NK-92 treated with Interleukin-12 subunit alpha and Interleukin-12 subunit beta, amount 100 ng/mL, for 24 hours (cell line): ENCODE measurements around the gene PEX11A.

Source experiments
- DNase-seq: peaks from one replicate; lab custom pipeline; 2025; lab: John Stamatoyannopoulos, UW

The PEX11A gene

DNA sequence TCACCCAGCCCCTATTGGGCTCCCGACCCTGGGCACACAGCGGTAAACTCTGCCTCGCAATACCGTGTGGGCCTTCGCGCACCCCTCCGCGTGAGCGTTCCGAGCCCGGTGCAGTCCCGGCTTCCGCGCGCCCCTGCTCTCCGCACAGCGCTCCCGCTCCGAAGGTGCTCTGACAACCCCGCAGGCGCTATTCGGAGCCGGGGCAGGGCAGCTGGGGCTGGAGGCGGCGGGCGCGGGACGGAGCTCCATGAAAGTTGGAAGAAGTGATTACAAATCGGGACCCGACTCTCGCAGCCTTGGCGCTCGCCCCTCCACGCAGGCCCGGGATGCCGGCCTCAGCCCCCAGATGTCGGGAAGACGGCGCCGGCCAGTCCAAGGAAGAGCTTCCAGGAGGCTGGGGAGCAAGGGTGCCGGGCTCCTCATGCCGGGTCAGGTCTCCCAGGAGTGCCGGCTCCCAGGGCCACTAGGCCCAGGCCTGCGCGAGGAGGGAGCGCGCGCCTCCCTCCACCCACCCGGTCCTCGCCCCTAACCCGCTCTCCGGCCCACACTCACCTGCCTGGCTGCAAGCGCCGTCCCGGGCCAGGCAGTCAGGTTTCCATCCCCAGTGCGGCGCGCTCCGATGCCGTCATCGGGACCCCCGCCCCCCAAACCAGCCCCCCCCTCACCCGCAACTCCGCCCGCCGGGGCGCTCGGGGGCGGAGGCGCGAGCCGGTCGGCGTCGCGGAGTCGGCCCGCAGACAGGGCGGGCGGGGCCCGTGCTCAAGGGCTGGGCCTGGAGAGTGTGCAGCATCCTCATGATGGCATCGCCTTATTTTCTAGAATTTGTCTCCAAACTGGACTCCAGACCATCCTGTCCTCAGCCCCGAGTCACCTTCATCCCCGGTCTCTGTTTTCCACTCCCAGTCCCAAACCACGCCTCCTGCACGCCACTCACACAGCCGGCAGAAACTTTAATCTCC, 35.4 kb downstream of the PEX11A start, which contains the start of gene KIF7:
KIF7 (minus strand) TSS at position 621 of the 959 bp plus-strand sequence. CDS start 2,537 bp downstream, outside the sequence.
- DNase-seq, result no peak

DNA sequence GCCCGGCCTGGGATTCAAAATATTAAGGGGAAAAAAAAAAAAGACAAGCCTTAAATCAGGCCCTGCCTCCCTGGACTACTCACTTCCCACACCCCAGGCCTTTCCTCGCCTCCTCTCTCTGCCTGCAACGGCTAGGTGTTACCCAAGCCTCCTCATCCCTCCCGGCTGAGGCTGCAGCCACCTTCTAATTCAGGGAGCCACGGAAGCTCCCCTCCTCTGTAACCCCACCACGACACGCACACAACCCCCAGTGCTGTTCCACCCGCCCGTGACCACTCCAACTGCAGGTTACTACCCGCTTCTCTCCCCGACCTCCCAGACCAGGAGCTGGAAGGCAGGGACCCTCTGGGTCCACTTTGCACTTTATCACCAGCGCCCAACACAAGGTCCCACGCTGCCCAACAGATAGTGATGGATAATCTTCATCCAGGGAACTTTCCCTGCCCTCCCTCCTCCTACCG, 36.2 kb downstream of the PEX11A start:
- DNase-seq, result no peak

DNA sequence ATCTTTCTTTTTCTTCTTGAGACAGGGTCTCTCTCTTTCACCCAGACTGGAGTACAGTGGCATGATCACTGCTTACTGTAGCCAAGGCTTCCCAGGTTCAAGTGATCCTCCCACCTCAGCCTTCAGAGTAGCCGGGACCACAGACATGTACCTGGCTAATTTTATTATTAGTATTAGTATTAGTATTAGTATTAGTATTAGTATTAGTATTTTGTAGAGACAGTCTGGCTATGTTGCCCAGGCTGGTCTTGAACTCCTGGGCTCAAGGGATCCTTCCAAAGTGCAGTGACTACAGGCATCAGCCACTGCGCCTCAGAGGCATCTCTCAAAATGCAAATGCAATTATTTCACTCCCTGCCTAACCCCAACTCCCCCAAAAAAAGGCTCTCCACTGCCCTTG, 37.0 kb downstream of the PEX11A start:
- DNase-seq, result no peak

DNA sequence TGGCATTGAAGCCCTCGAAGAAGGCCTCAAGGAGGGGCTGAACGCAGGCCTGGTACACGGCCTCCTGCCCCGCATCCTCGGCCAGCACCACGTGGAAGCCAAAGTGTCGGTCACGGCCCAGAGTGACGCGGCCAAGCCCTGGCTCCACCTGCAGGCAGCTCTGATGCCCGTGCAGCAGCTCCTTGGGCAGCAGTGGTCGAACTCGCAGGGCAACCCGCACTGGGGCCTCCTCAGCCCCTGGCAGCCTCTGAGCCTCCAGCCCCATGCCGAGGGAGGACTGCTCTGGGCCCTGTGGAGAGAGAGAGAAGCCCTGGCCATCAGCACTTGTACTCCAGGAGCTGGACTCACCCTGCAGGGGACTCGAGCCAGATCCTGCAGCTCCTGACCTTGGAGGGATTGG, 37.9 kb downstream of the PEX11A start:
- no peak for DNase-seq

DNA sequence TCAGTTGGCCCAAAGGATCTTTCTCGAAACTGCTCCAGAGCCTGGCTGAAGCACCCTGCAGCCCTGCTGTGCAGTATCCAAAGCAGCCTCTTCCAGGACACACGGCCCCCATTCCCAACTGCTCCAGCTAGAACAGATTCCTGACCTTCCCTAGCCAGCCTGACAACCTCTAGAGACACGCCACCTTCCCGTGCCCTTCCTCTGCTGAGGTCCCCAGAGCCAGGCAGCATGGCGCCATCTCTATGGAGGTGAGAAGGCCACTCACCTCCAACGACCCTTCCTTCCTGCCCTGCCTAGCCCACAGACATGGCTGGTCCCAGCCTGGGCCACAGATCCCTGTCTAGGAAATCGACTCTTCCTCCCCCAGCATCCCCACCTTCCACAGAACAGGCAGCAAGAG, 38.4 kb downstream of the PEX11A start:
- no peak for DNase-seq

DNA sequence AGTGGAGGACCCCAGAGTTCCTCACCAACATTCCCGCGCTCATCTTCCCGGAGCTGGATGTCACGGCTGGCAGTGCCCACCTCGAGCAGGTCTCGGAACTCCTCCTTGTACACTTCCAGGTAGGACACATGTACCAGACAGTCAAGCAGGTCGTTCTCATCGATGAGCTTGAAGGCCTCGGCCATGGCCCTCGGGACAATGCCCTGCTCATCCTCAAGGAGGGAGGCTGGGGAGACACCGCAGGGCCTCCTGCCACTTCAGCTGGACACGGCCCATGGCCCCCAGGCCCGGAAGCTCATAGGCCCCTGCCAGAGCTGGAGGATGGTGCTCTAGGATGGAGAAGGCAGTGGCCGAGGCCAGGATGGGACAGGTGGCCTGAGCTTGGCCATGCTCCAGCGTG, 40.8 kb downstream of the PEX11A start:
- no peak for DNase-seq

DNA sequence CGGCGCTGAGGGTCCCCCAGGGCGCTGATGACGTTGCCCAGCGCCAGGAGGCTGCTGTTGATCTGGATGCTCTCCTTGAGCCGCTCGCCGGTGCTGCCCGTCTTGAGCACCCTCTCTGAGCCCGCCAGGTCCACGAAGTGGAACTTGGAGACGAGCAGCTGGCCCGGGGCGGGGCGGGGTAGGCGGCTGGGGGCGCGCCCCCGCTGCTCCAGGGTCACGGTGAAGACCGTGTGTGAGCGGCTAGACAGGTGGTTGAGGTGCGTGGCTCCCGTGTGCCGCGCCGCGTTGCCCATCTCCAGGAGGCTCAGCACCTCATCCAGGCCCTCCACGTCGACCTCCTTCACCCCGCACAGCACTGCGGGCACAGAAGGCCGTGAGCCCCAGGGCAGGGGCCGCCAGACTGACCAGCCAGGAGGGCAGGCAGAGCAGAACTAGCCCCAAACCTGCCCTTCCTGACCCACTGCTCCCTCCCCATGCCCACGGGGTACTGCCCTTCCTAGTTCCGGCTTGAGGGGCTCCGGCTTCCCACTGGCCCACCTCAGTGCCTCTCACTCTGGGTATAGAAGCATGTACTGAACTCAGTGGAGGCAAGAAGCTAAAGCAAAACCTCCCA, 41.4 kb downstream of the PEX11A start:
- DNase-seq, result no peak

DNA sequence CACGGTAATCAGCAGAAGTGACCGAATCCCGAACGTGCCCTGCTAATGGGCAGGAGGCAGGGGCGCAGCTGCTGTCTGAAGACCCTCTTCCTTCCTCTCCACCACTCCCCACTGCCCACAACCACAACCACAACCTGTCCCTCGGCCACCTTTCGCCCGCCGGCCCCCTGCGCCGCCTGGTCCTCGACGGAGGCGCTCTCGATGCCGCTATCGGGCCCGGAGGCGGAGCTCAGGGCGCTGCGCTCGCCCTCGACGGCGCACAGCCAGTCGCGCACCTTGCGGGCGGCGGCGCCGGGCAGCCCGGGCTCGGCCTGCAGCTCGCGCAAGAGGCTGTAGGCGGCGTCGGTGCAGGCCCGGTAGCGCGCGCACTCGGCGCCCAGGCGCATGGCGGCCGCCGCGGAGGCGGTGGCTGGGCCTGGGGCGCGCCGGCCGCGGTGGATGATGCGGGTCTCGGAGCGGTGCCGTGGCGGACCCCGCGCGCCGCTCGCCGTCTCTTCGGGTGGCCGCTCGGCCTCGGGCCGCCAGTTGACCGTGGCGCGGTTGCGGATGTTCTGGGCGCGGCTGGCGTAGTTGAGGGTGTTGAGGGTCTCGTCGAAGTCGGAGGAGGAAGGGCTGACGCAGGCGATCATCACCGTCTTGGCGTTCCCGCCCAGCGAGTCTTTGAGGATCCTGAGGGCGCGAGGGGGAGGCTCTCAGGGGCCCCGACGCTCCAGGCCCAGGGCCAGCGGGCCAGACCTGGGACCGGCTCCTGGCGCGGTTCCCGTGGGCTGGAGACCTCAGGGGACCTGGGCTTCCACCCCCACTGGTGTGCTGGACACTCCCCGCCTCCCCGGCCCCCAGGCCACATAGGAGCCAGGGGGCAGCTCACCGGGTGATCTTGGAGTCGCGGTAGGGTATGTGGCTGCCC, 42.2 kb downstream of the PEX11A start:
- no peak for DNase-seq

DNA sequence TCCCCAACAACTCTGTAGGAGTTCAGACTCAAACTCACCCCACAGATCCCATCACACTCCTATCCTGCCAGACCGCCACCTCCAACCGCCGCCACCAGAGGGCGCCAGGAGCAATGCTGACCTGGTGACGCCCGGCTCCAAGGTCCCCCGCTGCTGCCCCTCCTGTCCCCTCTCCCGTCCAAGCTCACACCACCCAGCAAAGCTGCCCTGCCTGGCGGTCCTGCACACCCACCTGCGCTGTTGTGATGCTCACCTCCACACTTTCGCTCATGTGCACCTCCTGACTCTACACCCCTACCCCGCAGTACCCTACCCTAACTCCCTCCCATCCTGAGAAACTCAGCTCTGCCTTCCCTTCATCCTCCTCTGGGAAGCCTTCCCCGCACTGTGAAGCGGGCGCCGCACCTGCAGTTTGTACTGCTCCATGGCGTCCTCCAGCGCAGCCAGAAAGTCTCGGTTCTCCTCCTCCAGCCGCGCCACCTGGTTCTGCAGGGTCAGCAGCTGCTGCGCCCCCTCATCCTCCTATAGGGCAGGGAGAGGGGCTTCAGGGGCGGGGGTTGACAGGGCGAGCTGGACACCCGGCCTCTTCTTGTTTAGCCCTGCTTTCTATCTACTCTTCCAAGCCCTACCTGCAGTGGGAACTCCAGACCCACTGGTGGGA, 43.2 kb downstream of the PEX11A start:
- DNase-seq, result peak; percentile 43

DNA sequence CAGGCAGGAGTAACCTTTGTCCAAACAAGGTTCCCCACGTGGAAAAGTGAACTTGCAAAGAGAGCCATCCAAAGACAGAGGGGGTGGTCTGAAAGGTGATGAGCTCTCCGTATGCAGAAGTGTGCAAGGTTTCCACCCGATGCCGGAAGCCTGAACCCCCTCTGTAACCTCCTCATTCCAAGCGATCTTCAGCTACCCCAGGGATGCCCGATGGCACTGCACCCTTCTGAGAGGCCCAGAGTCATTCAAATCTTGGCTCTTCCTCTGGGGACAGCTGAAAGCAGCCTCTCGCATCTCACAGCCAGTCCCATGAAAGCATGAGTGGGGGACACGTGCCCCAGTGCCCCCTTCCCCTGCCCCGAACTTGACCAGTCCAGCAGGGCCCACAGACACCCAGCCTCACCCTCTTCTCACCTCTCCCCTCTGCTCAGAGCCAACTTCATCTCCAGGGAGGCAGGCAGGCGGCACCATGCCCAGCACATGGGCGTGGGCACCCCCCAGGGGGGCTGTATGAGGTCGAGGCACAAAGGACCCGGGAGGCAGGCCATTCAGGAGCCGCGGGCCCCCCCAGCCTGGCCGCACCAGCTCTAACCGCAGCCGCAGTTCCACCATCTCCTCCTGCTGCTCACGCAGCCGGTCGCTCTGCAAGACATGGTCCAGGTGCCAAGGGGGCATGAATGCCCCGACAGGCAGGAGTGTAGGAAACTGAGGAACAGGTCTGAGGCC, 44.0 kb downstream of the PEX11A start:
- DNase-seq, result no peak

DNA sequence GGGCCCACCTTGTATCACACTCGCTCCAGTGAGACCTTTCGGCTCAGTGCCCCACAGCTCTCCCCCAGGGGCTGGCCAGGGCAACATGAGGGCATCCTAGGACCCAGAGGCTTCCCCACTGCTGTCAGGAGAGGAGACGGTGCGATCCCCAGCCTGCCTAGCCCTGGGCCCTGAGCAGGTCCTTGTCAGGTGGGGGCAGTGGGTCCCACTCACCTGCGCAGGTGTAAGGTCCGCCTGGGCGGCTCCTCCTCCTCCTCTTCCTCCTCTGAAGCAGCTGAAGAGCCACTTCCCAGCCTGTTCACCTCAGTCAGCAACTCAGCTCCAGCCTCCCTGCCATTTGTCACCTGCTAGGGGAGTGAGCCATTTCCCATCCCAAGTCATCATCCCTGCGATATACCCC, 44.9 kb downstream of the PEX11A start:
- DNase-seq, result no peak

DNA sequence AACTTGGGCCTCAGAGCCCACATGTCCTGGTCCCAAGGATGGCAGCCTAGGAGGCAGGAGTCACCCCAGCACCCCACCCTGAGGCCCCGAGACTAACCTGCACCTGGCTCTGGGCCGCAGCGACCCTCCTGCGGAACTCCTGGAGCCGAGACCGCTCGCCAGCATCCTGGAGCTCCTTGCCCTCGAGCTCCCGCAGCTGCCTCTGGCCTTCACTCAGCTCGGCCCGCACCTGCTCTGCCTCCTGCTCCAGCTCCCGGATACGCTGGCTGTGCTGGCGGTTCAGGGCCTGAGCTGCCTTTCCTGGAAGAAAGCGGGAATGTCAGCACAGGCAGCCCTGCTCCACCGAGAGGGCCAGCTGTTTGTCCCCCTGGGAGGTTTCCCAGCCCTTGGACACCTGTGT, 48.4 kb downstream of the PEX11A start:
- DNase-seq, result no peak

DNA sequence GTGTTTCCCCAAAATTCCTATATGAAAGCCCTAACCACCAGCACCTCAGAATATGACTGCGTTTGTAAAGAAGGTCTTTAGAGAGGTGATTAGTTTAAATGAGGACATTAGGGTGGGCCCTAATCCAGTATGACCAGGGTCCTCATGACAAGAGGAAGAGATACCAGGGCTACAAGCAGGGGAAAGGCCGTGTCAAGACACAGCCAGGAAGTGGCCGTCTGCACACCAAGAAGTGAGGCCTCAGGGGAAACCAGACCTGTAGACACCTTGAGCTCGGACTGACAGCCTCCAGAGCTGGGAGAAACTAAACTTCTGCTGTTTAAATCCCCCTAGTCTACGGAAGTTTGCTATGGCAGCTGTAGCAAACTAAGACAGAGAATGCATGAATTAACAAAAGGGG, 49.5 kb downstream of the PEX11A start:
- DNase-seq, result no peak

DNA sequence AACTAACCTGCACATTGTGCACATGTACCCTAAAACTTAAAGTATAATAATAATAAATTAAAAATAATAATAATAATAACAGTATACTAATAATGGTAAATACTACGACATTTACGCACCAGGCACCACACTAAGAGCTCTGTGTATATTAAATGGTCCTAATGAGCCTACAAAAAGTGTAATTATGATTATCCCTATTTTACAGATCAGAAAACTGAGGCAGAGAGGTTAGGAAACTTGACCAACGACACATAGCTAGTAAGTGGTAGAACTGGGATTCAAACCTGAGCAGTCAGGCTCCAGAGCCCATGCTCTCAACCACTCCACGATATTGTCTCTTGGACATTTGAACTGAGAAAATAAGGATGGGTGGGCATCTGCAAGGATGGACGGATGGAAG, 50.3 kb downstream of the PEX11A start:
- DNase-seq, result no peak

DNA sequence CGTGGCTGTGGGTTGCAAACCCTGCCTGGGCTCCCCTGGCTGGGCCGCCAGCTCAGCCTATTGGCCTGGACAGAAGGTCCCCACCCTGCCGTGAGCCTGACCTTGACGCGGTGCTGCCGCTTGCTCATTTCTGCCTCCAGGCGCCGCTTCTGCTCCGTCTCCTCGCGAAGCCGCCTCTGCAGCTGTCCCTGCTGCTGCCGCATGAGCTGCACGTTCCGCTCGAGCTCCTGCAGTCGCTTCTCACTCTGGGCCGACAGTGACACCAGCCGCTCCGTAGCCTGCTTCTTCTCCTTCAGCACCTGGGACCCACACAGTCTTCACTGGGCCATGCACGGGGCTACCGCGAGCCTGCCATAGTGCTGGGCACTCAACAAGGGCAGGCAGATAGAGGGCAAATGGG, 57.0 kb downstream of the PEX11A start:
- DNase-seq, result no peak

DNA sequence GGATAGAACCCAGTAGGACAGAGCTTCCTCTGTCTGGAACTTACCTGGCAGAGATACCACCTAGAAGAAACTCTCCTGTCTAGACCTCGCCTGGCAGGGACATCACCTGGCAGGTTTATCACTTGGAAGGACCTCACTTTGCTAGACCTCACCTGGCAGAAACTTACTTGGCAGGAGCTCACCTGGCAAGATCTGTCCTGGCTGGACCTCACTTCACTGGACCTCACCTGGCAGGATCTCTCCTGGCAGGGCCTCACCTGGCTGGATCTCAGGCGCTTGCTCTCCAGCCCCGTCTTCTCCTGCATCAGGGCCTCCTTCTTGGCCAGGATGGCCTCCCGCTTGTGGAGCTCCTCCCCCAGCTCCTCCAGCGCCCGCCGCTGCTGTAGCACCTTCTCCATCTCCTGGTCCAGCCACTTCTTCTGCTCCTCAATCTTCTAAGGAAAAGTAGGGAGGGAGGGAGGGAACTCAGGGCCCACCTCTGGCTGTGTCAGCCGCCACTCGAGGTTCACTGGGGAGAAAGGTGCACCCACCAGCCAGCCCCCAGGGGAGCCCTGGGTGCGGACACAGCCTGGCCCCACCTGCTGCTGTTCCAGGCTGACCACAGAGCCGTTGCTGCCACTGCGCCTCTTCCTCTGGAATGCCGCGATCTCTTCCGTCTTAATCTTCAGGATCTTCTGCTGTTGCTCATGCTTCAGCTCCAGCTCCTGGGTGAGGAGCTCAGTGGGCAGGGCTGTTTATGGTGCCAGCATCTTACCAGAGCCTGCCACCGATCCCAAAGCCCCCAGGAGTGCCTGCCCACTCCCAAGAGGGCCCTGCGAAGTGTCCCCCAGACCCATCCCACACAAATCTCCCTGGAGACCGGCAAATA, 57.8 kb downstream of the PEX11A start:
- DNase-seq, result no peak

DNA sequence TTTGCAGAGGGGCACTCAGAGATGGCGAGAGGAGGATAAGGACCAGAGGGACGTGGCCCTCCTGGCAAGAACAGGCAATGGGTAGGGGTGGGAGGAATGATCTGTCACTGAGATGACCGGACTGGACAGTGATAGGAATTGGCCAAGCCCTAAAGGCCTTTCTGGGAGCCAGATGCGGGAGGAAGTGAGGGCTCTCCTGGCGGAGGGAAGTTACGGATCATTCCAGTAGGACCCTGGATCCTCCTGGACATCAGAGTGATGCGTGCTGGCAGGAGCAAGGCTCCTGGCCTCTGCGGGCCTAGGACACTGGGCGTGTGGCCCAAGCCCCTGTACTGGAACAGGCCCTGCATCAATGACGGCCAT, 58.7 kb downstream of the PEX11A start:
- DNase-seq, result no peak
